Hepatic stellate cell (primary cell): ENCODE measurements around the gene ALDH3B1.

Experiments
- DNase-seq: peaks from one replicate; pipeline ENCODE4 v3.0.0; 2011; ENCODE audit warnings: low spot score

ALDH3B1 gene

DNA sequence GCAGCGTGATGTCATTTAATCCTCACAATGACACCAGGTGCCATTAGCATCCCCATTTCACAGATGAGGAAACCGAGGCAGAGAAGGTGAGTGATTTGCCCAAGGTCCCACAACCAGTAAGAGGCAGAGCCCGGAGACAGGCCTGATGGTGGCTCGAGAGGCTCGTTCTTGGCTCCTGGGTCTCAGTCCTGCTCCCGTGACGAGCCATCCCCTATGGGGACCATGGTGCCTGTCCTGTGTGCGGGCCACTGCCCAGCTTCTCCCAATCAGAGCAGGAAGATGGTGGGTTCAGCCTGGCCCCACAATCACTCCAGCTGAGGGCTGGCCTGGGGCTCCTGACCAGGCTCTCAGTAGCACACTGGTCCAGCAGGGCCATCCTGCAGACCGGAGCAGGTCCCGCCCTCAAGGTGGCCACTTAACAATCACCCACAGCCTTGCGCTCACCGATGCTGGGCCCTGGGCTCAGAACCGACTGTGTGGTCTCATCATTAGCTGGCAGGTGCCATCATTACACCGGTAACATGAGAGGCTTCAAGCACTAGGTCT is 3.6 kb downstream of the ALDH3B1 start:
- no peak for DNase-seq

DNA sequence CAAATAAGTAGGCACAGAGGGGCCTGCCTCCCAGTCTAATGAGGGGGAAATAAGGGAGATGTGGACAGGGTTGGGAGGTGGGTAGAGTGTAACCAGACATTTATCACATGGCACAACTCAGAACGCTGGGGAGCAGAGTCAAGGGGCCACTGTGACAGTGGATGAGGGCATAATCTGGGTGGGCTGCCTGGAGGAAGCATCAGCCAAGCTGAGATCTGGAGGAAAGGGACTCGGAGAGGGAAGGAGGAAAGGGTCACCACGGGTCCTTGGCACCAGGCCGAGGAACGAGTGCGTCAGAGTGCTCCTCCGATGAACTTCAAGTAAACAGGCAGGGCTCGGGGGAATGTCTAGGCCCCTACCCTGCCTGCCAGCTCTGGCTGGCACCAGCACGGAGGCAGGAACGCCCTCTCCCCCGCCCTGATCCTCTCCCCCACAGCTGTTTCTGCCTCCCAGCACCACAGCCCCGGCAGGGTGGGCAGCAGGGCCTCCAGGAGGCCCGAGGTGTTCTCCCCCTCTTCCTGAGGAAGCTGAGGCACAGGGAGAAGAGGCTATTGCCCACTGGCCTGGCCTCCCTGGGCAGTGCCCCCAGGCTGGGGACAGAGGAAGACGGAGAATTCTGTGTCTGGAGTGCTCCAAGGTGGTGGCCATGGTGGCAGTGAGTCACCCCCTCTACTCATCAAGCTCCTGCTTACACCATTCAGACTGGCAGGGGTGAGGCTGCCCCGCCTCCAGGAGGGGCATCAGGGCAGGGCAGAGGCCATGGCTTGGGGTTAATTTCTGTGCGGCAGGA is 4.2 kb downstream of the ALDH3B1 start:
- peak; percentile 69 for DNase-seq

DNA sequence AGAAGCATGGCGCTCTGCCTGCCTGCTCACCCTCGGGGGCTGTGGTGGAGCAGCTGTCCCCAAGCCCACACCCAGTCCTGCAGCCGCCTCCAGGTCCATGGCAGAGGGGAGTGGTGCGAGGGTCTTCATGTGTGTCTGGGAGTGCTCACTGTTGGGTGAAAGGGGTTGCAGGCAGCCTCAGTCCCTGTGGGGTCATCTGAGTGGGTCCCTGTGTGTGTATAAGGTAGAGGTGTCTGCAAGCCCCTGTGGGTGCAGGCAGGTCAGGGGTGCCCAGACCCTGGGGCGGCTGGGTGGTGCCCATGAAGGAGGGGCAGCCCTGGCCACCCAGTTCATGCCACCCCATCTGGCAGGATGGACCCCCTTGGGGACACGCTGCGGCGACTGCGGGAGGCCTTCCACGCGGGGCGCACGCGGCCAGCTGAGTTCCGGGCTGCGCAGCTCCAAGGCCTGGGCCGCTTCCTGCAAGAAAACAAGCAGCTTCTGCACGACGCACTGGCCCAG is 4.9 kb downstream of the ALDH3B1 start:
- DNase-seq: no peak

DNA sequence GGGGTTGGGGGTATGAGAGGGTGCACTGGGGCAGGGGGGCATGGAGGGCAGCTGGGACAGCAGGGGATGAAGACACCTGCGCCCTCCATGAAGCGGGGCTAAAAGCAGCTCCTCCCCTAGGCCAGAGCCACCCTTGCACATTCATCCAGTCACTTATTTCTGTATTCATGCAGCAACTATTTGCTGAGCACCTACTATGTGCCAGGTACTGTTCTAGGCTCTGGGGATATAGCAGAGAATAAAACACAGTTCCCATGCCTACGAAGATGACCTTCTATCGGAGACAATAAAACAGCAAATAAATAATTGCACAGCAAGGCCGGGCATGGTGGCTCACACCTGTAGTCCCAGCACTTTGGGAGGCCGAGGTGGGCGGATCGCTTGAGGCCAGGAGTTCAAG is 5.3 kb downstream of the ALDH3B1 start:
- no peak for DNase-seq

DNA sequence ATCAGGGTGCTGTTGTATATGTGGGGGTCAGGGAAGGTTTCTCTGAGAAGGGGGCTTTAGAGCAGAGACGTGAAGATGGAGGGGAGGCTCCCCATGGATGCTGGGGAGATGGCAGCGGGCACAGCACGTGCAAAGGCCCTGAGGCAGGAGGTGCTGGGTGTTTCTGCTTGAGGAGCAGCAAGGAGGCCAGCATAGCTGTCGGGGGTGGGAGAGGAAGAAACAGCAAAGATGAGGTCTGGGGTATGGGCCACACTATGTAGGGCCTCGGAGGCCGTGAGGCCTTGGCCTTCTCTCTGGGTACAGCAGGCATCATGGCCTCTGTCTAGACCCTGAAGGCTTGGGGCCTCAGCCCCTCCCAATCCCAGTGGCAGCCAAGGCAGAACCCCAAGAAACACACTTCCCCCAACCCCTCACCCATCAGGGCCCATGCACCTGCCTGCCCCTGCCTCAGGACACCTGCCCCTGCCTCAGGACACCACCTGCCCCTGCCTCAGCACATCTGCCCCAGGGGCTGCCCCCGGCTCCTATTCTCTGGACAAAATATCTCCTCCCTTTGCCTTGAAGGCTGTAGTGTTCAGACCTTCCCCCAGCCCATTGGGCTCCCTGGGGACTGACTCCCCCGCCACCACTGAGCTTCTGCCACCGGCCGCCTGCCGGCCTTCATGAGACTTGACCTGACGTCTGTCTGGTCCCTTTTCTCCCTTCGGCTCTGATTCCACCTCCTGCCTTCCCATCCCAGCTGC is 6.2 kb downstream of the ALDH3B1 start:
- no peak for DNase-seq

GRCh38 chr11:68016904-68017817 is 7.0 kb downstream of the ALDH3B1 start:
- DNase-seq: no peak

DNA sequence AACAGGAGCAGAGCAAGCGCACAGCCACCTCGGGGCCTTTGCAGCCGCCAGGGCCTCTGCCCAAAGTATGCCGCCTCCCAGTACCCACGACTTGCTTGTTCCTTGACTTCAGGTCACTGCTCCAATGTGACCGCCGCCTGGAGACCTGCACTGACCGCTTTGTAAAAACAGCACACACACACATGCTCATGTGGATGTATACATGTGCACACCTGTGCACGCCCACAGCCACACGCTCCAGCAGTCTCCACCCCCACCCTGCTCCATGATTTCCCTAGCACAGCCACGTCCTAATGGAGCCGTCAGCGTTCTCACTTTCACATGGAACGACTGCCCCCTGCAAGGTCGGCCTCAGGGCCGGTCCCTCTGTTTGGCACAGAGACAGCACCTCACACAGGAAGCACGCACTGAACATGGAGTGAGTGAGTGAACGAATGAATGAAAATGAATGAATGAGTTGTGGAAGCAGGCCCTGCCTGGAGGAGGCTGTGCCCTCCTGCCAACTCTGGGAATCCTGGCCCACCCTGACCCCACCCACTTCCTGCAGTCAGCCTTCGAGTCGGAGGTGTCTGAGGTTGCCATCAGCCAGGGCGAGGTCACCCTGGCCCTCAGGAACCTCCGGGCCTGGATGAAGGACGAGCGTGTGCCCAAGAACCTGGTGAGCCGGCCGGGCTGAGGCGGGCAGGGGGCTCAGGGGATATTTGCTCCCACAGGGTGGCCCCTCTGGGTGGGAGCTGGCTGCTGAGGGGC is 8.0 kb downstream of the ALDH3B1 start:
- DNase-seq: no peak

GRCh38 chr11:68018730-68019190 is 8.6 kb downstream of the ALDH3B1 start:
- no peak for DNase-seq

DNA sequence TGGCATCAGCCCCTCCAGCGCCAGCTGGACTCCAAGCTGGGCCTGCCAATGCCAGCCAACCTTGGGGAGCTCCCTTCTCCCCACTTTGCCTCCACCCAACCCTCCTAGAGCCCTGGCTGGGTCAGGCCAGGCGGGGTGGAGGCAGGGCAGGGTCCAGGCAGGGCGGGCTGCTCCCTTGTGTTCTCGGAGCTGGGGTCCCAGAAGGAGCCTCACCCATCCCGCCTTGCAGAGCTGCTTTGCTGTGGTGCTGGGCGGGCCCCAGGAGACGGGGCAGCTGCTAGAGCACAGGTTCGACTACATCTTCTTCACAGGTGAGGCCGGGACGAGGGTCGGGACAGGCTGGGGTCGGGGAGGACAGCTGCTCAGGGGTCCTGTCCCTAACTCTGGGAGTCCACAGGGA is 9.4 kb downstream of the ALDH3B1 start:
- no peak for DNase-seq

GRCh38 chr11:68020575-68020974 is 10.4 kb downstream of the ALDH3B1 start:
- no peak for DNase-seq

- no peak for DNase-seq
These were observed 11.2 kb downstream of the ALDH3B1 start for GRCh38 chr11:68021167-68021787.

- no peak for DNase-seq
These were observed 12.4 kb downstream of the ALDH3B1 start for GRCh38 chr11:68022531-68022930.

DNA sequence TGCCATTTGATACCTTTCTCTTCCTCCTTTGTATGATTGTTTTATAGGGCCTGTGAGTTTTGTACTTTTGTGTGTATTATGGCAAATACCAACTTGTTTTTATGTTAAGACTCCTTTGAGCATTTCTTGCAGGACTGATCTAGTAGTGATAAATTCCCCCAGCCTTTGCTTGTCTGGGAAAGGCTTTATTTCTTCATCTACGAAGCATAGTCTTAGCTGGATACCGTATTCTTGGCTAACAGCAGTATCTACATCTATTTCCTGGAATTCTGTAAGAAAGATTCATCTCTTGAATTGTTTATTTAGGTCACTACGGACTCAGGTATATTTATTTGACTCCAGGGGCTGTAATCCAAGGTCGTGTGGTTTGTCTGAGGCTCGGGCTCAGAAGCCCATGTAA is 14.4 kb downstream of the ALDH3B1 start:
- DNase-seq: no peak

- no peak for DNase-seq
These were observed 14.9 kb downstream of the ALDH3B1 start for GRCh38 chr11:68025047-68025446.

GRCh38 chr11:68026391-68027105 is 16.4 kb downstream of the ALDH3B1 start:
- DNase-seq: no peak

GRCh38 chr11:68027667-68028066 is 17.5 kb downstream of the ALDH3B1 start:
- DNase-seq: no peak

DNA sequence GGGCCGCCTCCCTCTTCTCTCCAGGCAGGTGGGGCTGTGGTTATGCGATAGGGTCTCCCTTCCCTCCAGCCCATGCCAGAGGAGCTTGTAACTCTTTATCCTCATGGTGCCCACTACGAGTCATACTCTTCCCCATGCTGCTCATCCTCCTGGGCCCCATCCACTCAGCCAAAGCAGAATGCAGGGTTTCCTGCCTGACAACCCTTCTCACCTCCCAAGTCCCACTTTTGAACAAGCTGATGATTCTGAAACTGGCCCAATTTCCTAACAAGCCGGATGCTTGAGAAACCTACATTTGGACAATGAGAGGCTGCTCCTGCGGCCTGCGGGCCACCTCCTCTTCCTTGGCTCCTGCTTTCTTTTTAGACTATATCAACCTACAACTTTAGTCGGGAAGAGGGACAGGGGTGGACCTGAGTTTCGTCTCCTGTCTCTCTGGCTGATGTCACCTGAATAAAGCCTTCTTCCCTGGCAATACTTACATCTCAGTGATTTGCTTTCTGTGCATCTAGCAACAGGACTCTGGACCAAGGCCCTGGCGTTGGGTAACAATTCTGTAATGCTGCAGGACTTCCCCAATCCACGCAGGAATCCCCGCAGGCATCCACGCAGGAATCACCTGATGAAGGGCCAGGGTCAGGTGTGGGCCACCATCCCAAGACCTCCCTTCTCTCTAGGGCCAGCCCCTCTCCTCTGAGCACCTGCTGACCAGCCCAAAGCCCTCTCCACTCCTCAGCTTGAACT is 18.8 kb downstream of the ALDH3B1 start:
- no peak for DNase-seq

DNA sequence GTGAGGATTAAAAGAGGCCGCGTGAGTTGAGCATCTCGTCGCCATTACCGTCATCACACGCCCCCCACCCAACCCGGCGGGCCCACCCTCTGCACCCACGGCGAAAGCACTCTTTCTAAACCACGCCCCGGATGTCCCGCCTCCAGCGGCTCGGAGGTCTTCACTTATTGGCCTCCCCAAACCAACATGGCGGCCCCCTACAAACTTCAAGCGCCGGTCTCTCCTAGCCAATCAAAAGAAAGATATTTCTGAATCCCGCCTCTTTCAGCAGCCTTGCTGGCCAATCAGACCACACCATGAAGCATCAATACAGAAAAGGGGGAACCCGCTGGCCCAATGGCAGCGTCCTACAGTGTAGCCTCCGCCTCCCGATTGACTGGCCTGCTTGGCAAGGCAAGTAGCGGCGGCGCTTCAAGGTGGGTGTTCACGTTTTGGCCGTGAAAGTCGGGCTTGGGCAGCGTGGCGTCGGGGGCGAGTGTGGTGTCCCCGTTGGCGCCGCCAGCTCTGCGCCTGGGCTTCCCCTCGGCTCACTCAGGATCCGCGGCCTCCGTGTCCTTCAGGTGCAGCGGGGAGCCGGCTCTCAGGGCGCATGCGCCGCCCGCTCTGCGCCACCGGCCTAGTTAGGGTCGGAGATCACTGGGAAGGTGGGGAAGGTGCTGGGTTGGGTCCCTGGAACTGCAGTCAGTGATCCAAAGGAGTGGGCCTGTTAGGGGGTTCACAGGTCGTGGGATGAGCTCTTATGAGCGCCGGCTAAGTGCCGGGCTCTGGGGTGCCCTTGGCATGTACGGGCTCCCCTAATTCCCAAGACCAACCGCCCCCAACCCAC is 20.4 kb downstream of the ALDH3B1 start, which contains the start of gene NDUFS8:
Gene NDUFS8, plus strand, starts transcription at position 364 of the 826 bp plus-strand sequence. CDS start 1,471 bp downstream, outside the sequence.
- DNase-seq: peak; percentile 100
